H1 (cell line): ENCODE measurements around the gene PLLP. TPM values are rescaled to one million over a fixed set of nuclear protein-coding genes. Genes with fewer than 3 reads are reported as not detected.

Source experiments
- CTCF ChIA-PET: fragments of 300-600 bp; sonication (Branson Sonifier 250); formaldehyde crosslinking; loops from one replicate; lab custom pipeline; 2021; ENCODE audit not compliant: partially characterized antibody; lab: Charles Lee
- POLR2A ChIA-PET: fragments of 300-600 bp; sonication (Branson Sonifier 250); formaldehyde crosslinking; loops from one replicate; lab custom pipeline; 2021; ENCODE audit warnings: inconsistent platforms; ENCODE audit not compliant: partially characterized antibody; lab: Charles Lee
- DNase-seq, 2 experiments: peaks; one replicate each; pipeline versions ENCODE4 v3.0.0 to v3.0.0-alpha.2; 2010 to 2022; ENCODE audit warnings: low spot score in 2 of 2, low read depth in 1 of 2, mixed read lengths in 1 of 2
- FAIRE-seq: peaks from 2 replicates; lab custom pipeline; 2011; peaks lifted over from hg19 to GRCh38; lab: Jason Lieb, UNC
- H2AFZ ChIP-seq: 2 replicates; pipeline ENCODE4 v1.8.1; 2012; ENCODE audit warnings: low read length, inconsistent platforms
- H2AK5ac ChIP-seq: 2 replicates; pipeline ENCODE4 v1.6.1; 2013; ENCODE audit warnings: low read depth, low read length
- H2BK120ac ChIP-seq: replicated peaks from 2 replicates; pipeline ENCODE3; 2013; ENCODE audit warnings: low read depth, low read length, inconsistent platforms
- H2BK12ac ChIP-seq: 2 replicates; pipeline ENCODE4 v1.6.1; 2013; ENCODE audit warnings: low read depth, low read length
- H2BK15ac ChIP-seq: 2 replicates; pipeline ENCODE4 v1.6.1; 2013; ENCODE audit warnings: low read length
- H2BK20ac ChIP-seq: 2 replicates; pipeline ENCODE4 v1.6.1; 2013; ENCODE audit warnings: low read length
- H2BK5ac ChIP-seq: 2 replicates; pipeline ENCODE4 v1.6.1; 2013; ENCODE audit warnings: low read depth, low read length
- H3K14ac ChIP-seq: 2 replicates; pipeline ENCODE4 v1.6.1; 2013; ENCODE audit warnings: inconsistent platforms; ENCODE audit not compliant: insufficient read length
- H3K18ac ChIP-seq: 2 replicates; pipeline ENCODE4 v1.6.1; 2013; ENCODE audit warnings: low read length; ENCODE audit errors: extremely low read depth
- H3K23ac ChIP-seq: 2 replicates; pipeline ENCODE4 v1.6.1; 2013; ENCODE audit warnings: inconsistent platforms; ENCODE audit not compliant: insufficient read length
- H3K23me2 ChIP-seq: 2 replicates; pipeline ENCODE4 v1.6.1; 2013; ENCODE audit warnings: low read depth, low read length
- H3K27ac ChIP-seq: 2 replicates; pipeline ENCODE4 v1.6.1; 2011; ENCODE audit warnings: low read depth, low read length, inconsistent platforms
- H3K27me3 ChIP-seq, 4 experiments: replicated peaks in 1 of 4; 1 replicate in 1 of 4; 2 replicates in 3 of 4; pipeline versions ENCODE4 v1.6.1 to v1.8.1; 2011 to 2013; ENCODE audit warnings: low read length in 3 of 4, mild to moderate bottlenecking in 3 of 4, inconsistent platforms in 2 of 4, mixed read lengths in 2 of 4, moderate library complexity in 1 of 4; ENCODE audit not compliant: control insufficient read depth in 3 of 4, insufficient read depth in 3 of 4; ENCODE audit errors: extremely low read depth in 1 of 4
- H3K36me3 ChIP-seq, 4 experiments: 2 replicates each; pipeline versions ENCODE4 v1.6.1 to v1.8.1; 2011 to 2013; ENCODE audit warnings: mild to moderate bottlenecking in 4 of 4, low read length in 3 of 4, moderate library complexity in 2 of 4, control low read depth in 1 of 4, inconsistent platforms in 1 of 4; ENCODE audit not compliant: insufficient read depth in 4 of 4, control insufficient read depth in 2 of 4
- H3K4ac ChIP-seq: replicated peaks from 2 replicates; pipeline ENCODE3; 2013; ENCODE audit warnings: low read length, low read depth, mixed read lengths, inconsistent platforms; ENCODE audit not compliant: insufficient read length
- H3K4me1 ChIP-seq, 4 experiments: replicated peaks in 1 of 4; 1 replicate in 1 of 4; 2 replicates in 3 of 4; pipeline versions ENCODE4 v1.6.1 to v1.8.1; 2011 to 2013; ENCODE audit warnings: low read length in 3 of 4, inconsistent platforms in 2 of 4, mixed read lengths in 1 of 4; ENCODE audit not compliant: insufficient read depth in 4 of 4, control insufficient read depth in 3 of 4
- H3K4me2 ChIP-seq, 2 experiments: 2 replicates each; pipeline versions ENCODE4 v1.6.1 to v1.8.1; 2011 to 2013; ENCODE audit warnings: low read depth in 2 of 2, low read length in 2 of 2, control low read depth in 1 of 2, inconsistent platforms in 1 of 2, mild to moderate bottlenecking in 1 of 2; ENCODE audit not compliant: insufficient read depth in 1 of 2
- H3K4me3 ChIP-seq, 4 experiments: fragments of 200-600, 300-600 bp in 1 of 4; sonication (generic), shearing (Covaris generic), sonication (Bioruptor Twin) in 1 of 4; 2 replicates each; pipeline versions ENCODE4 v1.5.1 to v1.8.1; 2011 to 2016; ENCODE audit warnings: low read length in 4 of 4, low read depth in 3 of 4, control low read depth in 2 of 4, inconsistent platforms in 2 of 4, mild to moderate bottlenecking in 2 of 4, mixed read lengths in 1 of 4, moderate library complexity in 1 of 4; ENCODE audit not compliant: insufficient read depth in 2 of 4; ENCODE audit errors: extremely low read depth in 1 of 4
- H3K56ac ChIP-seq: replicated peaks from 2 replicates; pipeline ENCODE3; 2013; ENCODE audit warnings: low read depth, mild to moderate bottlenecking, mixed read lengths, low read length, inconsistent platforms; ENCODE audit not compliant: insufficient read length
- H3K79me1 ChIP-seq: 2 replicates; pipeline ENCODE4 v1.6.1; 2013; ENCODE audit warnings: low read depth, low read length, control low read depth
- H3K79me2 ChIP-seq, 2 experiments: 2 replicates each; pipeline versions ENCODE4 v1.6.1 to v1.8.1; 2012 to 2013; ENCODE audit warnings: low read length in 2 of 2, mild to moderate bottlenecking in 2 of 2, inconsistent platforms in 1 of 2; ENCODE audit not compliant: insufficient read depth in 2 of 2, control insufficient read depth in 1 of 2
- H3K9ac ChIP-seq, 4 experiments: replicated peaks in 1 of 4; 1 replicate in 1 of 4; 2 replicates in 3 of 4; pipeline versions ENCODE4 v1.6.1 to v1.8.1; 2011 to 2013; ENCODE audit warnings: low read depth in 3 of 4, low read length in 3 of 4, control low read depth in 2 of 4, mild to moderate bottlenecking in 2 of 4, moderate library complexity in 2 of 4, inconsistent platforms in 1 of 4; ENCODE audit errors: extremely low read depth in 1 of 4
- H3K9me3 ChIP-seq, 2 experiments: 2 replicates each; pipeline versions ENCODE4 v1.6.1 to v1.8.1; 2012 to 2013; ENCODE audit warnings: mild to moderate bottlenecking in 2 of 2, moderate library complexity in 2 of 2, control low read depth in 1 of 2, inconsistent platforms in 1 of 2, low read depth in 1 of 2, low read length in 1 of 2, mixed read lengths in 1 of 2; ENCODE audit not compliant: insufficient read depth in 2 of 2
- H4K20me1 ChIP-seq, 2 experiments: replicated peaks in 1 of 2; 2 replicates each; pipeline versions ENCODE3 to v1.8.1; 2011 to 2013; ENCODE audit warnings: inconsistent platforms in 2 of 2, low read length in 2 of 2, mild to moderate bottlenecking in 1 of 2; ENCODE audit not compliant: insufficient read depth in 2 of 2, control insufficient read depth in 1 of 2
- H4K5ac ChIP-seq: 2 replicates; pipeline ENCODE4 v1.6.1; 2013; ENCODE audit warnings: low read length, low read depth, mixed read lengths, inconsistent platforms; ENCODE audit not compliant: insufficient read length
- H4K8ac ChIP-seq: 2 replicates; pipeline ENCODE4 v1.8.0; 2013; ENCODE audit warnings: mild to moderate bottlenecking, moderate library complexity, low read length, inconsistent platforms; ENCODE audit not compliant: insufficient read depth; ENCODE audit errors: extremely low read depth
- H4K91ac ChIP-seq: replicated peaks from 2 replicates; pipeline ENCODE3; 2013; ENCODE audit warnings: low read length, mixed read lengths, inconsistent platforms; ENCODE audit not compliant: insufficient read length
- ATF3 ChIP-seq: IDR thresholded peaks from 2 replicates; pipeline ENCODE4 v1.6.1; 2011; ENCODE audit warnings: low read depth, mild to moderate bottlenecking, low read length; ENCODE audit not compliant: insufficient read depth
- E2F6 ChIP-seq: IDR thresholded peaks from 2 replicates; pipeline ENCODE4 v1.6.1; 2012; ENCODE audit warnings: inconsistent platforms
- HDAC6 ChIP-seq: IDR thresholded peaks from one replicate; pipeline ENCODE4 v1.7.1; 2012; ENCODE audit warnings: low read depth, mild to moderate bottlenecking, inconsistent platforms, low read length, moderate library complexity
- RAD21 ChIP-seq, 2 experiments: IDR thresholded peaks in 1 of 2; conservative IDR thresholded peaks in 1 of 2; 2 replicates each; pipeline ENCODE4 v1.6.1; 2011; ENCODE audit warnings: low read depth in 2 of 2, low read length in 2 of 2, improper control_type of control experiment in 1 of 2, inconsistent platforms in 1 of 2, mild to moderate bottlenecking in 1 of 2, moderate library complexity in 1 of 2
- RFX5 ChIP-seq: IDR thresholded peaks from 2 replicates; pipeline ENCODE4 v1.6.1; 2011; ENCODE audit warnings: low read depth, low read length, improper control_type of control experiment, borderline replicate concordance
- WGBS, 2 experiments: shearing (Covaris generic) in 1 of 2; methylation state at CpG; one replicate each; pipeline versions ENCODE4 v1.1.6 to v1.1.7; 2013 to 2015; ENCODE audit warnings: low lambda C conversion rate in 2 of 2, mixed read lengths in 2 of 2, inconsistent platforms in 1 of 2, low coverage in 1 of 2, missing lambda C conversion rate in 1 of 2; ENCODE audit not compliant: insufficient replicate concordance in 2 of 2, insufficient coverage in 1 of 2, insufficient read length in 1 of 2; ENCODE audit errors: extremely low coverage in 1 of 2, missing lambda C conversion rate in 1 of 2; 5-methylcytosine and 5-hydroxymethylcytosine counted together
- polyA plus RNA-seq, 7 experiments: library from polyadenylated mRNA; depleted of rRNA in 3 of 7; stranded (reverse) in 5 of 7; unstranded in 2 of 7; fragments of >200 nt in 5 of 7; fragments of 200-250 nt in 2 of 7; gene quantifications; 1 replicate in 5 of 7; 2 replicates in 1 of 7; 4 replicates in 1 of 7; pipeline versions ENCODE4 v1.2.1 to v1.2.3, GENCODE V29; 2011 to 2013; ENCODE audit warnings: missing spikeins in 2 of 7, mixed read lengths in 2 of 7
- total RNA-seq: library from RNA; stranded (reverse); fragmentation: NEBNext Ultra II Directional; extraction: Animal tissue kit (Norgen Biotek cat#: 25700); gene quantifications from 2 replicates; pipeline ENCODE4 v1.2.1, GENCODE V29; 2021

Gene PLLP
- total and polyA plus RNA-seq, 2 of the 8 experiments (the other 6 are each of a cell fraction or from before 2014, with no cell fraction given): 2.9 to 10.6 TPM

GRCh38 chr16:57303021-57303909 lies 18.8 kb upstream of the PLLP start:
- Histone ChIP-seq H3K9me3 (no peaks in the 10 kb centered on the region), H3K36me3 (no peaks in the 10 kb centered on the region), H2AFZ (no peak overlapping the region), H3K23me2 (peaks cover 6% of the 10 kb centered on the region; the same call in 1 of the 2 replicates), H4K20me1 (no peaks in the 10 kb centered on the region), H3K27ac (no peak overlapping the region), H3K4me2 (no peak overlapping the region), H2BK120ac (no peak overlapping the region), H2BK20ac (no peak overlapping the region), H3K4me1 (peaks cover 0 to 5% (median 2%) of the 10 kb centered on the region in 4 experiments; a peak in 3 of 7 replicates), H3K9ac (no peak overlapping the region), H3K23ac (no peak overlapping the region), H3K79me1 (no peaks in the 10 kb centered on the region), H4K91ac (no peak overlapping the region), H3K27me3 (peaks cover 0 to 6% (median 2%) of the 10 kb centered on the region in 4 experiments; a peak in 2 of 7 replicates), H3K56ac (no peak overlapping the region), H4K5ac (no peak overlapping the region), H3K18ac (no peak overlapping the region), H2BK5ac (no peak overlapping the region), H2AK5ac (no peak overlapping the region), H2BK12ac (no peak overlapping the region), H3K79me2 (no peaks in the 10 kb centered on the region), H3K4ac (no peak overlapping the region), H2BK15ac (no peak overlapping the region), H4K8ac (no peak overlapping the region), H3K14ac (no peak overlapping the region), H3K4me3 (no peak overlapping the region)
- DNase-seq: no peak
- WGBS, 2 experiments: 86% methylated on average over 4 of the region's 4 CpGs; no CpG with 5 or more reads in 1 of the 2 experiments
- TF ChIP-seq HDAC6 (no peak), RFX5 (no peak), RAD21 (IDR thresholded peaks at IDR 0.05 in 1 of 2, conservative IDR thresholded peaks at IDR 0.05 in 1 of 2; ENCODE audit: low read depth in 2 of 2, low read length in 2 of 2) (no peak), E2F6 (no peak), ATF3 (no peak)
- ChIA-PET CTCF (interaction anchor here (0.6 to 18.2 kb wide), 6 partner anchors 11 to 114 kb away, joined by 3 to 513 read pairs (median 4); partner anchors contain the start of gene CCL17), POLR2A (interaction anchor here (0.7 to 3.1 kb wide), 3 partner anchors 112 to 119 kb away, joined by 3 to 15 read pairs (median 6); no protein-coding TSS in a partner anchor)
- no peak for FAIRE-seq
